Panc1 (cell line): ENCODE results near the gene GPR42. TPM values are rescaled to one million over a fixed set of nuclear protein-coding genes. Genes with fewer than 3 reads are reported as not detected.

Source experiments
- ATAC-seq: fragments of 200-7000 bp; cut with Tn5 transposase; 2 replicates; pipeline ENCODE4 v1.9.1; 2020; ENCODE audit warnings: mild to moderate bottlenecking, moderate library complexity
- BruUV-seq: library from RNA; stranded (reverse); fragments of 400-500 nt; replicated peaks from 2 replicates; lab custom pipeline; 2021; lab: Mats Ljungman, UMichigan
- CTCF ChIA-PET: fragments of 300-600 bp; sonication (Branson Sonifier 250); formaldehyde crosslinking; loops from one replicate; lab custom pipeline; 2022; ENCODE audit warnings: antibody characterized with exemption; lab: Charles Lee
- POLR2A ChIA-PET: fragments of 300-600 bp; sonication (Branson Sonifier 250); formaldehyde crosslinking; loops from one replicate; lab custom pipeline; 2022; ENCODE audit warnings: antibody characterized with exemption; lab: Charles Lee
- DNase-seq: peaks from one replicate; pipeline ENCODE4 v3.0.0-alpha.2; 2010; ENCODE audit warnings: low read depth, low spot score
- H3K27ac ChIP-seq: 2 replicates; pipeline ENCODE4 v1.5.1; 2011; ENCODE audit warnings: mild to moderate bottlenecking, low read length, inconsistent platforms
- H3K27me3 ChIP-seq: fragments of 200-500 bp; sonication (Bioruptor generic); 2 replicates; pipeline ENCODE4 v1.6.0; 2014; ENCODE audit warnings: low read length, inconsistent platforms; ENCODE audit not compliant: control insufficient read depth, insufficient read depth
- H3K36me3 ChIP-seq: fragments of 200-500 bp; sonication (Bioruptor generic); 2 replicates; pipeline ENCODE4 v1.5.1; 2014; ENCODE audit warnings: inconsistent platforms, mild to moderate bottlenecking, low read length, moderate library complexity; ENCODE audit not compliant: control insufficient read depth, insufficient read depth
- H3K4me1 ChIP-seq: 2 replicates; pipeline ENCODE4 v1.5.1; 2011; ENCODE audit warnings: inconsistent platforms, mild to moderate bottlenecking, low read length, moderate library complexity; ENCODE audit not compliant: control insufficient read depth, insufficient read depth
- H3K4me3 ChIP-seq, 2 experiments: 2 replicates each; pipeline ENCODE4 v1.5.1; 2011 to 2012; ENCODE audit warnings: low read depth in 2 of 2, low read length in 2 of 2, mild to moderate bottlenecking in 2 of 2, inconsistent platforms in 1 of 2, moderate library complexity in 1 of 2
- H3K9me3 ChIP-seq: fragments of 200-500 bp; sonication (Bioruptor generic); 2 replicates; pipeline ENCODE4 v1.5.1; 2014; ENCODE audit warnings: low read depth, mild to moderate bottlenecking, inconsistent platforms, low read length, moderate library complexity; ENCODE audit not compliant: control insufficient read depth, insufficient read depth
- CTCF ChIP-seq: fragments of 450-650 bp; IDR thresholded peaks from 2 replicates; pipeline ENCODE4 v1.5.1; 2017; ENCODE audit warnings: mild to moderate bottlenecking
- POLR2AphosphoS5 ChIP-seq: IDR thresholded peaks from 2 replicates; pipeline ENCODE4 v1.6.1; 2012; ENCODE audit warnings: mild to moderate bottlenecking, low read depth, low read length, moderate library complexity
- REST ChIP-seq, 2 experiments: IDR thresholded peaks; 2 replicates each; pipeline ENCODE4 v1.6.1; 2011 to 2012; ENCODE audit warnings: low read depth in 2 of 2, control low read depth in 1 of 2, low read length in 1 of 2, mild to moderate bottlenecking in 1 of 2, moderate library complexity in 1 of 2; ENCODE audit not compliant: insufficient read depth in 1 of 2
- SIN3A ChIP-seq: IDR thresholded peaks from 2 replicates; pipeline ENCODE4 v1.6.1; 2012; ENCODE audit warnings: low read depth, mild to moderate bottlenecking, low read length, moderate library complexity, borderline replicate concordance; ENCODE audit not compliant: insufficient read depth
- TCF7L2 ChIP-seq: IDR thresholded peaks from 2 replicates; pipeline ENCODE4 v1.6.1; 2011; ENCODE audit warnings: mild to moderate bottlenecking, low read depth, low read length, inconsistent platforms
- in situ Hi-C: cut with HindIII; loops from 2 replicates; pipeline ENCODE4 v1.10.0; 2016; ENCODE audit warnings: low sequenced_read_pairs, low pct_unique_long_range_greater_than_20kb
- intact Hi-C: fragments of 100-400 bp; cut with micrococcal nuclease; formaldehyde crosslinking; loops from one replicate; pipeline ENCODE4 v1.10.0; 2022; ENCODE audit not compliant: unreplicated experiment
- total RNA-seq: library from RNA; stranded (reverse); gene quantifications from one replicate; pipeline ENCODE4 v1.2.1, GENCODE V29; 2021; ENCODE audit not compliant: unreplicated experiment

Gene GPR42
- total RNA-seq, 1 experiment from 2014 or later: not detected

GRCh38 chr19:35353635-35354034 is 17.2 kb upstream of the GPR42 start:
- DNase-seq: no peak
- no peaks in the 10 kb centered on the region for H3K36me3 ChIP-seq
- H3K27ac ChIP-seq: no peak overlapping the region
- no peak overlapping the region for H3K4me3 ChIP-seq
- H3K4me1 ChIP-seq: no peaks in the 10 kb centered on the region
- intact Hi-C loops: loop anchor here (1.0 to 10.0 kb wide), 2 partner anchors 115 to 141 kb away; partner anchors contain the start of gene KRTDAP
- no peak for ATAC-seq
- in situ Hi-C loops: no loop called here
- CTCF ChIA-PET: interaction anchor here (0.6 to 2.7 kb wide), 9 partner anchors 23 to 329 kb away, joined by 3 to 23 read pairs (median 3); no protein-coding TSS in a partner anchor
- no peaks in the 10 kb centered on the region for H3K9me3 ChIP-seq
- POLR2A ChIA-PET: no interaction called here
- H3K27me3 ChIP-seq: 0 out of 2 replicates have a peak, but pooled peaks cover 2% of the 10 kb centered on the region
- TF ChIP-seq POLR2AphosphoS5: no peak
- no peak for TF ChIP-seq TCF7L2
- no peak for TF ChIP-seq REST (IDR thresholded peaks at IDR 0.05; ENCODE audit: insufficient read depth in 1 of 2, low read depth in 2 of 2, low read length in 1 of 2)
- no peak for TF ChIP-seq SIN3A
- no peak for TF ChIP-seq CTCF
- no TSS peak for BruUV-seq

GRCh38 chr19:35354898-35355297 is 16.0 kb upstream of the GPR42 start:
- Histone ChIP-seq H3K4me1 (no peaks in the 10 kb centered on the region), H3K27ac (no peak overlapping the region), H3K4me3 (no peak overlapping the region), H3K36me3 (no peaks in the 10 kb centered on the region), H3K9me3 (no peaks in the 10 kb centered on the region), H3K27me3 (0 out of 2 replicates have a peak, but pooled peaks cover 2% of the 10 kb centered on the region)
- intact Hi-C loops: loop anchor here (10.0 kb wide), 1 partner anchor 140 kb away; the partner anchor contains the start of gene KRTDAP
- in situ Hi-C loops: no loop called here
- ChIA-PET POLR2A (no interaction called here), CTCF (interaction anchor here (0.5 to 0.6 kb wide), 4 partner anchors 99 to 288 kb away, joined by 3 to 8 read pairs (median 4); no protein-coding TSS in a partner anchor)
- TF ChIP-seq CTCF (no peak), SIN3A (no peak), POLR2AphosphoS5 (no peak), REST (IDR thresholded peaks at IDR 0.05; ENCODE audit: insufficient read depth in 1 of 2, low read depth in 2 of 2, low read length in 1 of 2) (no peak), TCF7L2 (no peak)
- no TSS peak for BruUV-seq
- ATAC-seq (no peak), DNase-seq (no peak)
